ENCODE measurements around the gene ARL8B. TPM values are rescaled to one million over a fixed set of nuclear protein-coding genes. Genes with fewer than 3 reads are reported as not detected.

ARL8B gene
- total RNA-seq, 2 experiments from 2014 or later: 33.9 to 38.9 TPM

DNA sequence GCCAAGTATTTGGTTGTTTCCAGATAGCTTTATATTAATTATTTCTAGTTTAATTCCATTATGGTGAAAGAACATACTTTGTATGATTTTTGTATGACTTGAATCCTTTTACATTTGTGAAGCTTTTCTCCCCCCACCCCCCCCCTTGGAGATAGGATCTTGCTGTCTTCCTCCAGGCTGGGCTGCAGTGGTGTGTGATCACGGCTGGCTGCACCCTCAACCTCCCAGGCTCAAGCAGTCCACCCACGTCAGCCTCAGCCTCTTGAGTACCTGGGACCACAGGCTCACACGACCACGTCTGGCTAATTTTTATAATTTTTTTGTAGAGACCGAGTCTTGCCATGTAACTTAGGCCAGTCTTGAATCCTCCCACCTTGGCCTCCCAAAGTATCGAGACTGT is 29.5 kb downstream of the ARL8B start:
- peaks cover 8% of the 10 kb centered on the region for H3K9me3 Mint-ChIP-seq
- peaks cover 64% of the 10 kb centered on the region for H3K4me1 Mint-ChIP-seq (ENCODE audit: low read depth)
- no peak overlapping the region for H3K27ac Mint-ChIP-seq
- TF ChIP-seq, protein P1, sequence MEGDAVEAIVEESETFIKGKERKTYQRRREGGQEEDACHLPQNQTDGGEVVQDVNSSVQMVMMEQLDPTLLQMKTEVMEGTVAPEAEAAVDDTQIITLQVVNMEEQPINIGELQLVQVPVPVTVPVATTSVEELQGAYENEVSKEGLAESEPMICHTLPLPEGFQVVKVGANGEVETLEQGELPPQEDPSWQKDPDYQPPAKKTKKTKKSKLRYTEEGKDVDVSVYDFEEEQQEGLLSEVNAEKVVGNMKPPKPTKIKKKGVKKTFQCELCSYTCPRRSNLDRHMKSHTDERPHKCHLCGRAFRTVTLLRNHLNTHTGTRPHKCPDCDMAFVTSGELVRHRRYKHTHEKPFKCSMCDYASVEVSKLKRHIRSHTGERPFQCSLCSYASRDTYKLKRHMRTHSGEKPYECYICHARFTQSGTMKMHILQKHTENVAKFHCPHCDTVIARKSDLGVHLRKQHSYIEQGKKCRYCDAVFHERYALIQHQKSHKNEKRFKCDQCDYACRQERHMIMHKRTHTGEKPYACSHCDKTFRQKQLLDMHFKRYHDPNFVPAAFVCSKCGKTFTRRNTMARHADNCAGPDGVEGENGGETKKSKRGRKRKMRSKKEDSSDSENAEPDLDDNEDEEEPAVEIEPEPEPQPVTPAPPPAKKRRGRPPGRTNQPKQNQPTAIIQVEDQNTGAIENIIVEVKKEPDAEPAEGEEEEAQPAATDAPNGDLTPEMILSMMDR (IDR thresholded peaks at IDR 0.05): no peak
- DNase-seq (no peak), ATAC-seq (no peak)
- H3K27me3 Mint-ChIP-seq: no peaks in the 10 kb centered on the region
- ChIA-PET POLR2A (interaction anchor here (0.7 kb wide), 1 partner anchor 30 kb away, joined by 3 read pairs; no protein-coding TSS in a partner anchor), CTCF (interaction anchor here (0.9 kb wide), 1 partner anchor 13 kb away, joined by 3 read pairs; no protein-coding TSS in a partner anchor)
- H3K4me3 Mint-ChIP-seq: no peak overlapping the region
- intact Hi-C loops (cut with micrococcal nuclease): no loop called here
- H3K36me3 Mint-ChIP-seq (ENCODE audit: low read depth): peaks cover 51% of the 10 kb centered on the region

DNA sequence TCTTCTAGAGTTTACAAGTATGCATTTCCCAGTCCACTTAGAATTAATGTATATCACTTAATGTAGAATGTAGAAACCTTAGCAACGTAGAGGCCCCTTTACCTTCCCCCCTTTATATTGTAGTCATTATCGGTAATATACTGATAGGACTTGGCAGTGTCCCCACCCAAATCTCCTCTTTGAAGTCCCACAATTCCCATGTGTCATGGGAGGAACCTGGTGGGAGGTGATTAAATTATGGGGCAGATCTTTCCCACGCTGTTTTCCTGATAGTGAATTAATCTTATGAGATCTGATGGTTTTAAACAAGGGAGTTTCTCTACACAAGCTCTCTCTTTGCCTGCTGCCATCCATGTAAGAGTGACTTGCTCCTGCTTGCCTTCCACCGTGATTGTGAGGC is 31.0 kb downstream of the ARL8B start:
- intact Hi-C loops (cut with micrococcal nuclease): no loop called here
- no peaks in the 10 kb centered on the region for H3K27me3 Mint-ChIP-seq
- ChIA-PET CTCF (no interaction called here), POLR2A (no interaction called here)
- H3K4me3 Mint-ChIP-seq: no peak overlapping the region
- H3K27ac Mint-ChIP-seq: no peak overlapping the region
- no peak for ATAC-seq
- peaks cover 65% of the 10 kb centered on the region for H3K4me1 Mint-ChIP-seq (ENCODE audit: low read depth)
- H3K9me3 Mint-ChIP-seq: no peaks in the 10 kb centered on the region
- TF ChIP-seq, protein P1 (IDR thresholded peaks at IDR 0.05): no peak
- no peak for DNase-seq
- H3K36me3 Mint-ChIP-seq (ENCODE audit: low read depth): peaks cover 36% of the 10 kb centered on the region

DNA sequence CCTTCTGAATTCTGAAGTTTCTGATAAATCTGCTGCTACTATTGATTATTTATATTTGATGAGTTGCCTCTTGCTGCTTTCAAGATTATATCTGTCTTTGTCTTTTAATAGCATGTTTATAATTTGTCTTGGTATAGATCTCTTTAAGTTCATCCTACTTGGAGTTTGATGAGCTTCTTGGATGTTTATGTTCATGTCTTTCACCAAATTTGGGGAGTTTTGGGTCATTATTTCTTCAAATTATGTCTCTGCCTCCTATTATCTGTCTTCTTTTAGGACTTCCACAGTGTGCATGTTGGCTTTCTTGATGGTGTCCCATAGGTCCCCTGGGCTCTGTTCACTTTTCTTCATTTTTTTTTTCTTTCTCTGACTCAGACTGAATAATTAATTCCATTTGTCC is 33.1 kb downstream of the ARL8B start:
- Mint-ChIP-seq H3K4me1 (ENCODE audit: low read depth) (peaks cover 57% of the 10 kb centered on the region), H3K36me3 (ENCODE audit: low read depth) (peaks cover 21% of the 10 kb centered on the region), H3K27ac (no peak overlapping the region), H3K9me3 (no peaks in the 10 kb centered on the region), H3K27me3 (no peaks in the 10 kb centered on the region), H3K4me3 (no peak overlapping the region)
- POLR2A ChIA-PET: interaction anchor here (1.2 kb wide), 1 partner anchor 22 kb away, joined by 3 read pairs; no protein-coding TSS in a partner anchor
- TF ChIP-seq, protein P1 (IDR thresholded peaks at IDR 0.05): no peak
- DNase-seq: no peak
- CTCF ChIA-PET: interaction anchor here (1.2 kb wide), 1 partner anchor 11 kb away, joined by 3 read pairs; no protein-coding TSS in a partner anchor
- intact Hi-C loops (cut with micrococcal nuclease): no loop called here
- ATAC-seq: no peak

DNA sequence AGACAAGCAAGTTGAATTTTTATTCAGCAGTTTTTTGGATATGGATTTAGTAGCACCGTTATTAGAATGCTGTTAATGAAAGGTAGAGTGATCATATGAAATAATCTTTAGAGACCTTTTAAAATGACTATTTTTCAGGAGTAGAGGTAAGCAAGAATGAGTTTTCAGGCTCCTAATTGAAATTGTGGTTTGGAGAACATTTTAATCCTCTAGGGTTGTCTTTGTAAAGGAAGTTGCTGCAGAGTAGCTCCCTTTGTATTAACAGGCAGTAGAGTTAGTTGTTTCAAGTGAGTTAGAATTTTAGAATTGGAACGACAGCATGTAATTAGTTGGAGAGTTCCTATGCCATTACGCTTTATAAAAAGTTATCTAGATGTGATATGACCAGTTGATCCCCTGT is 38.2 kb downstream of the ARL8B start:
- DNase-seq (no peak), ATAC-seq (no peak)
- intact Hi-C loops (cut with micrococcal nuclease): no loop called here
- TF ChIP-seq, protein P1 (IDR thresholded peaks at IDR 0.05): no peak
- Mint-ChIP-seq H3K27me3 (no peaks in the 10 kb centered on the region), H3K9me3 (no peaks in the 10 kb centered on the region), H3K36me3 (ENCODE audit: low read depth) (peaks cover 4% of the 10 kb centered on the region), H3K4me3 (no peak overlapping the region), H3K4me1 (ENCODE audit: low read depth) (peaks cover 64% of the 10 kb centered on the region), H3K27ac (no peak overlapping the region)
- CTCF ChIA-PET: interaction anchor here (1.0 kb wide), 1 partner anchor 24 kb away, joined by 4 read pairs; no protein-coding TSS in a partner anchor
- POLR2A ChIA-PET: no interaction called here

DNA sequence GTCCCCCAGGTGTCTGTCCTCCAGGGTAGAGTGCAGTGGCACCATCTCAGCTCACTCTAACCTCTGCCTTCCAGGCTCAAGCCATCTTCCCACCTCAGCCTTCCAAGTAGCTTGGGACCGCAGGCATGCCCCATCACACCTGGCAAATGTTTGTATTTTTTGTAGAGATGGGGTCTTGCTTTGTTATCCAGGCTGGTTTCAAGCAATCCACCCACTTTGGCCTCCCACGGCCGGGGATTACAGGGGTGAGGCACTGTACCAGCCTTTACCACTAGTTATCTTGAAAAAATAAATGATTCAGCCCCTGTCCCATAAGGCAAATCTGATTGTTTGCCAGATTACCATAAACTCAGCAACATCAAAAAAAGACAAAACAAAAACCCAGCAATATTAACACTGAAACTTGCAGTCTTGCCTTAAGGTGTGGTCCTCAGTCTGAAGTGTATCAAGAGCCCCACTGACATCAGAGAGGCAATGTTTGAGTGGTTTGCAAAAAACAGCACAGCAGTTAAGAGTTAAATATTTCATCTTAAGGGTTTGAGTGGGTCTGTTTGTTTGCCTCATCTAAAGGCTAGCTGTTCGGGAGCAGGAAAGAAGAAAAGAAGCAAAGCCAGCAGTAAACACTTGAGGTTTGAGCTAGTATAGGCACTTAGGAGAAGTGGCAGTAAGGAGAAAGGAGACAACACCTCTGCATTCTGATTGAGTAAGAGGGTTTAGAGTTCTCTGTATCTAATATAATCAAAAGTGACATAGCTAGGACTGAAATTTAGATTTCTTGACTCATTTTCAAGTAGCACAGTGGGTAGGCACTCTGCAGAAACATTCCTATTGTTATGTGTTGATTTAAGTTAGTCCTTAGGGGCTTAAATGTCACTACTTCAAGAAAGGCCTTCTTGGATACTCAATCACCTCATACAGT is 39.1 kb downstream of the ARL8B start:
- POLR2A ChIA-PET: no interaction called here
- peak overlapping the region; percentile 32 for H3K27ac Mint-ChIP-seq
- H3K9me3 Mint-ChIP-seq: no peaks in the 10 kb centered on the region
- peak; percentile 28 for DNase-seq
- ATAC-seq: peak; percentile 64
- TF ChIP-seq, protein P1 (IDR thresholded peaks at IDR 0.05): no peak
- no peak overlapping the region for H3K4me3 Mint-ChIP-seq
- peaks cover 62% of the 10 kb centered on the region for H3K4me1 Mint-ChIP-seq (ENCODE audit: low read depth)
- intact Hi-C loops (cut with micrococcal nuclease): no loop called here
- no peaks in the 10 kb centered on the region for H3K27me3 Mint-ChIP-seq
- peaks cover 7% of the 10 kb centered on the region for H3K36me3 Mint-ChIP-seq (ENCODE audit: low read depth)
- CTCF ChIA-PET: interaction anchor here (1.0 to 1.4 kb wide), 6 partner anchors 24 to 450 kb away, joined by 3 to 5 read pairs (median 4); no protein-coding TSS in a partner anchor
